GM19372 (cell line): ENCODE results near the gene CORO2B.

Experiments
- ATAC-seq: cut with Tn5 transposase; IDR thresholded peaks from one replicate; pipeline ENCODE4 v1.9.1; 2021; ENCODE audit warnings: mild to moderate bottlenecking, low read depth, moderate library complexity; ENCODE audit not compliant: unreplicated experiment

Gene CORO2B

GRCh38 chr15:68571582-68571981, 7.2 kb upstream of the CORO2B start:
- no peak for ATAC-seq

GRCh38 chr15:68572309-68572708, 6.5 kb upstream of the CORO2B start:
- no peak for ATAC-seq

- no peak for ATAC-seq
These were observed 5.9 kb upstream of the CORO2B start for GRCh38 chr15:68572921-68573320.

GRCh38 chr15:68574046-68574445, 4.7 kb upstream of the CORO2B start:
- ATAC-seq, result no peak

GRCh38 chr15:68574629-68575028, 4.2 kb upstream of the CORO2B start:
- ATAC-seq, result no peak

GRCh38 chr15:68576235-68576892, 2.4 kb upstream of the CORO2B start:
- ATAC-seq, result no peak

GRCh38 chr15:68578175-68578979, 416 bp upstream of the CORO2B start:
- ATAC-seq, result no peak

GRCh38 chr15:68580026-68580882, 1.5 kb downstream of the CORO2B start:
- ATAC-seq, result no peak

- no peak for ATAC-seq
These were observed 2.0 kb downstream of the CORO2B start for GRCh38 chr15:68580883-68581155.

- ATAC-seq, result no peak
These were observed 2.9 kb downstream of the CORO2B start for GRCh38 chr15:68581725-68582124.

- ATAC-seq, result no peak
These were observed 3.4 kb downstream of the CORO2B start for GRCh38 chr15:68582236-68582635.

- ATAC-seq, result no peak
These were observed 4.1 kb downstream of the CORO2B start for GRCh38 chr15:68582864-68583263.

- no peak for ATAC-seq
These were observed 4.5 kb downstream of the CORO2B start for GRCh38 chr15:68583321-68583720.

GRCh38 chr15:68583936-68584755, 5.4 kb downstream of the CORO2B start:
- ATAC-seq, result no peak

GRCh38 chr15:68584756-68585573, 6.2 kb downstream of the CORO2B start:
- ATAC-seq, result no peak

GRCh38 chr15:68585574-68586273, 6.9 kb downstream of the CORO2B start:
- no peak for ATAC-seq

GRCh38 chr15:68586274-68586961, 7.6 kb downstream of the CORO2B start:
- ATAC-seq, result no peak

- no peak for ATAC-seq
These were observed 9.1 kb downstream of the CORO2B start for GRCh38 chr15:68587769-68588385.
